Psoas muscle (tissue), 8 donors: ENCODE measurements around the gene ELFN1. TPM values are rescaled to one million over a fixed set of nuclear protein-coding genes. Genes with fewer than 3 reads are reported as not detected.

Source experiments
- ATAC-seq, 4 donors: fragments of 200-7000 bp; cut with Tn5 transposase; one replicate each; pipeline ENCODE4 v1.9.1; 2020; ENCODE audit warnings: moderate library complexity in 3 of 4, mild to moderate bottlenecking in 2 of 4
- DNase-seq, 2 donors: peaks; one replicate each; pipeline ENCODE4 v3.0.0-alpha.2; 2020
- H3K27ac ChIP-seq: fragments of 200-600 bp; one replicate; pipeline ENCODE4 v1.8.0; 2022
- H3K27me3 ChIP-seq, 3 donors: fragments of 200-600 bp in 1 of 3; one replicate each; pipeline versions ENCODE4 v1.6.1 to v1.8.0; 2013 to 2022; ENCODE audit warnings: low read length in 2 of 3, mild to moderate bottlenecking in 2 of 3, moderate library complexity in 1 of 3; ENCODE audit not compliant: insufficient read depth in 3 of 3
- H3K36me3 ChIP-seq, 2 donors: fragments of 200-600 bp in 1 of 2; one replicate each; pipeline versions ENCODE4 v1.6.1 to v1.8.0; 2013 to 2022; ENCODE audit warnings: low read depth in 1 of 2, mild to moderate bottlenecking in 1 of 2, moderate library complexity in 1 of 2; ENCODE audit not compliant: insufficient read depth in 1 of 2
- H3K4me1 ChIP-seq: fragments of 200-600 bp; one replicate; pipeline ENCODE4 v1.8.0; 2022
- H3K4me3 ChIP-seq: fragments of 200-600 bp; one replicate; pipeline ENCODE4 v1.8.0; 2022; ENCODE audit warnings: mild to moderate bottlenecking
- H3K9me3 ChIP-seq: fragments of 200-600 bp; one replicate; pipeline ENCODE4 v1.8.0; 2022
- WGBS, 3 donors: extraction: QIAGEN DNeasy Blood & Tissue Kit; methylation state at CpG; one replicate each; pipeline versions ENCODE4 v1.1.6 to v1.1.7; 2013; 5-methylcytosine and 5-hydroxymethylcytosine counted together
- intact Hi-C, 2 donors: fragments of 100-400 bp; cut with DNase I; formaldehyde crosslinking; loops; one replicate each; pipeline versions ENCODE4 v1.11.0 to v1.14.2; 2022
- polyA plus RNA-seq, 3 donors: library from polyadenylated mRNA; stranded (reverse); fragments of 200-250 nt; gene quantifications; one replicate each; pipeline ENCODE4 v1.2.3, GENCODE V29; 2013
- total RNA-seq, 4 donors: library from RNA; stranded (reverse); fragmentation: NEBNext Ultra II Directional in 2 of 4; extraction: Animal tissue kit (Norgen Biotek cat#: 25700) in 2 of 4; gene quantifications; one replicate each; pipeline versions ENCODE4 v1.2.1 to v1.2.4, GENCODE V29; 2021 to 2023
- TF ChIP-seq, protein P1 (sequence below): fragments of 200-600 bp; IDR thresholded peaks from one replicate; pipeline ENCODE4 v1.8.0; 2022; ENCODE audit warnings: antibody characterized with exemption
- donor health status: healthy with polysubstance abuse.
- donor health status: DM: no; HTN: no; CAD: no; lungs with moderate emphysema.
- donor health status: Bipolar disorder and iron deficiency.
- donor health status: healthy.
- donor health status: DM: yes; HTN: yes; CAD: no.
- donor health status: DM: no; HTN: no; CAD: no.
- donor health status: DM: no; HTN: no; CAD: no.
- donor health status: DM: yes; HTN: yes; CAD: no.

The ELFN1 gene
- total and polyA plus RNA-seq, 7 donors = 0.11 to 0.87 (median 0.64) TPM

DNA sequence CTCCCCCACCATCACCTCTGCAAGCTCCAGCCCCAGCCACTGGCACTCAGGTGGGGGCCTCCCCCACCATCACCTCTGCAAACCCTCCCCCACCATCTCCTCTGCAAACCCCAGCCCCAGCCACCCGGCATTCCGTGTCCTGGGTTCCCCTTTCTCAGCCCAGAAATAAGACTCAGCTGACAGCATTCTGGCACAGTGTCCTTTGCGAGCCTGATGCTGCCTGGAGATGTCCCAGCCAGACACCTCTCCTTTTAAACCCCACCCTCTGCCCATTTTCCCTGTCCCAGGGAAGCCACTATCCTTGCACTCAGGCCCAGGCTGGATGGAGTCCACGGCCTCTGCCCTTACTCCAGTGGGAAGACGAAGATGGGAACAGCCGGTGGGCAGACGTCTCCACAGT lies 49.8 kb downstream of the ELFN1 start:
- H3K27ac ChIP-seq = no peak overlapping the region
- 20 to 28% (median 24%) methylated on average over 7 of the region's 7 CpGs for WGBS, 3 donors
- DNase-seq (no peak), ATAC-seq (peak in 3 of 4 donors; percentile 11 to 24 (median 19))
- H3K4me1 ChIP-seq = no peaks in the 10 kb centered on the region
- H3K27me3 ChIP-seq = no peaks in the 10 kb centered on the region
- intact Hi-C loops = no loop called here
- TF ChIP-seq, protein P1, sequence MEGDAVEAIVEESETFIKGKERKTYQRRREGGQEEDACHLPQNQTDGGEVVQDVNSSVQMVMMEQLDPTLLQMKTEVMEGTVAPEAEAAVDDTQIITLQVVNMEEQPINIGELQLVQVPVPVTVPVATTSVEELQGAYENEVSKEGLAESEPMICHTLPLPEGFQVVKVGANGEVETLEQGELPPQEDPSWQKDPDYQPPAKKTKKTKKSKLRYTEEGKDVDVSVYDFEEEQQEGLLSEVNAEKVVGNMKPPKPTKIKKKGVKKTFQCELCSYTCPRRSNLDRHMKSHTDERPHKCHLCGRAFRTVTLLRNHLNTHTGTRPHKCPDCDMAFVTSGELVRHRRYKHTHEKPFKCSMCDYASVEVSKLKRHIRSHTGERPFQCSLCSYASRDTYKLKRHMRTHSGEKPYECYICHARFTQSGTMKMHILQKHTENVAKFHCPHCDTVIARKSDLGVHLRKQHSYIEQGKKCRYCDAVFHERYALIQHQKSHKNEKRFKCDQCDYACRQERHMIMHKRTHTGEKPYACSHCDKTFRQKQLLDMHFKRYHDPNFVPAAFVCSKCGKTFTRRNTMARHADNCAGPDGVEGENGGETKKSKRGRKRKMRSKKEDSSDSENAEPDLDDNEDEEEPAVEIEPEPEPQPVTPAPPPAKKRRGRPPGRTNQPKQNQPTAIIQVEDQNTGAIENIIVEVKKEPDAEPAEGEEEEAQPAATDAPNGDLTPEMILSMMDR = no peak
- H3K9me3 ChIP-seq = peaks cover under 1% of the 10 kb centered on the region
- no peak overlapping the region for H3K4me3 ChIP-seq
- H3K36me3 ChIP-seq = no peaks in the 10 kb centered on the region

DNA sequence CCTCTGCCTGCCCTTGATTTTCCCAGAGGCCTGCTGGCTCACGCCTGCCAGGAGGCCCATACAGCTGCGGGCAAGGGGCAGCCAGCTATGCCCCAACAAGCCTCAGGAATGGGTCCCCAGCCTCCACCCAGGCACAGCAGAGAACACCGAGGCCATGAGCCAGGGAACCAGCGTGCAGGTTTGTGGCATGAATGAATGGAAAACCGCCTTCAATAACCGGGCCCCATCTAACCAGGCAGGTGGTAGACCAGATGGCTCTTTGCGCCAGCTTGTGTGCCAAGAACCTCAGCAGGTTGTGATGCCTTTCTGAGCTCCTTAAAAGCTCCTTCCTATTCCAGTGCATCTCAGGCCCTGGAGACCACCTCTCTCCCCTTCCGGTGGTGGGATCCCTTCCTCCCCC lies 50.2 kb downstream of the ELFN1 start:
- ATAC-seq = no peak
- 40 to 53% (median 49%) methylated on average over 8 of the region's 8 CpGs for WGBS, 3 donors
- H3K4me1 ChIP-seq = no peaks in the 10 kb centered on the region
- intact Hi-C loops = no loop called here
- no peak overlapping the region for H3K27ac ChIP-seq
- no peak for DNase-seq
- H3K36me3 ChIP-seq = no peaks in the 10 kb centered on the region
- no peaks in the 10 kb centered on the region for H3K27me3 ChIP-seq
- no peaks in the 10 kb centered on the region for H3K9me3 ChIP-seq
- H3K4me3 ChIP-seq = no peak overlapping the region
- TF ChIP-seq, protein P1 = no peak

DNA sequence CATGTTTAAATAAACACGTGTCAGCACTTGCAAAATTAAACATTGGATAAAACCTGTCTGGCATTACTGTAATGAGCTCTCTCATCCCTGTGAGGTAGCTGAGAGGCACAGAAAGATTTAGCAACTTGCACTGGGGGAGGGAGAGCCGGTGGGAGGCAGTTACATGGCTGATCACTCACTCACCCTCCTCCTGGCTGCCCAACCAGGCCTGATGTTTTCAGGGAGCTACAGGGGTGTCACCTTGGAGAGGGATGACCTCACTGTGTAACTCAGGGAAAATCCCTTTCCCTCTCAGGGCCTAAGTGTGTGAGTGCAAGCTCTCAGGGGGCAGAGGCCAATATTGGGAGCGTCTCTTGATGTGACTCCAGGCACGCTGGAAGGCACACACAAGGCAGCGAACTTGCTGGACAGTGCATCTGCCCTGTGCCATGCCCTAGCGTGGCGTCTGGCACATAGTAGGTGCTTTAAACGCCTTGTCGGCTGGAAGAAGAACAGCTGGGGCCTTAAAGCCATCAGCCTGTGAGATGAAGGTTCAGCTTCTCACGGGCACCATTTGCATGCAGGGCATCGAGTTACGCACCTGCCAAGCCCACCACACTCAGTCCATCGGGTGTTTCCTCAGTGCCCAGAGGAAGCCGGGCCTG lies 51.1 kb downstream of the ELFN1 start:
- TF ChIP-seq, protein P1 = no peak
- ATAC-seq = no peak
- H3K36me3 ChIP-seq = no peaks in the 10 kb centered on the region
- H3K4me1 ChIP-seq = peaks cover 5% of the 10 kb centered on the region
- no peaks in the 10 kb centered on the region for H3K9me3 ChIP-seq
- H3K27ac ChIP-seq = no peak overlapping the region
- 76 to 79% (median 76%) methylated on average over 14 of the region's 14 CpGs for WGBS, 3 donors
- intact Hi-C loops = no loop called here
- peak in 1 of 2 donors; percentile 3 for DNase-seq
- H3K4me3 ChIP-seq = no peak overlapping the region
- no peaks in the 10 kb centered on the region for H3K27me3 ChIP-seq

DNA sequence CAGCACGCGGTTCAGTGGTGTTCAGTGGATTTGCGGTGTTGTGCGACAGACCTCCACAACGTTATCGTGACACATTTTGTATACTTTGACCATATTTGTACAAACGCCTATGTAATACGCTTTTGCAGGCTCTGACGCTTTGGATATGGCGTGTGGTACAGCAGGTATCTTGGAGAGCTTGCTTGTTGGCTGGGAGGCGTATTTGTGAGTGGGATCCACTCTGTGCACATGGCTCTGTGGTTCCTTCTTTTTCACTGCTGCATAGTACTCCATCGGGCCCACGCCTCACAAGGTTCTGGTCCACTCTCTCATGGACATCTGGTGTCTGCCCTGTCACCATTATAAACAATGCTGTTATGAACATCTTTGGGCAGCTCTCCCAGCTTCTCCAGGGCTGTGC lies 53.2 kb downstream of the ELFN1 start:
- Histone ChIP-seq H3K27ac (no peak overlapping the region), H3K9me3 (no peaks in the 10 kb centered on the region), H3K4me1 (peaks cover 7% of the 10 kb centered on the region), H3K4me3 (no peak overlapping the region), H3K27me3 (no peaks in the 10 kb centered on the region), H3K36me3 (no peaks in the 10 kb centered on the region)
- ATAC-seq (no peak), DNase-seq (peak in 1 of 2 donors; percentile 0)
- WGBS, 3 donors = 94 to 96% (median 95%) methylated on average over 13 of the region's 13 CpGs
- TF ChIP-seq, protein P1 = no peak
- intact Hi-C loops = no loop called here
